Measurements from ENCODE around the gene MTG2. TPM values are rescaled to one million over a fixed set of nuclear protein-coding genes. Genes with fewer than 3 reads are reported as not detected.

MTG2 gene
- total RNA-seq, 1 donor from 2014 or later = 19.5 TPM

DNA sequence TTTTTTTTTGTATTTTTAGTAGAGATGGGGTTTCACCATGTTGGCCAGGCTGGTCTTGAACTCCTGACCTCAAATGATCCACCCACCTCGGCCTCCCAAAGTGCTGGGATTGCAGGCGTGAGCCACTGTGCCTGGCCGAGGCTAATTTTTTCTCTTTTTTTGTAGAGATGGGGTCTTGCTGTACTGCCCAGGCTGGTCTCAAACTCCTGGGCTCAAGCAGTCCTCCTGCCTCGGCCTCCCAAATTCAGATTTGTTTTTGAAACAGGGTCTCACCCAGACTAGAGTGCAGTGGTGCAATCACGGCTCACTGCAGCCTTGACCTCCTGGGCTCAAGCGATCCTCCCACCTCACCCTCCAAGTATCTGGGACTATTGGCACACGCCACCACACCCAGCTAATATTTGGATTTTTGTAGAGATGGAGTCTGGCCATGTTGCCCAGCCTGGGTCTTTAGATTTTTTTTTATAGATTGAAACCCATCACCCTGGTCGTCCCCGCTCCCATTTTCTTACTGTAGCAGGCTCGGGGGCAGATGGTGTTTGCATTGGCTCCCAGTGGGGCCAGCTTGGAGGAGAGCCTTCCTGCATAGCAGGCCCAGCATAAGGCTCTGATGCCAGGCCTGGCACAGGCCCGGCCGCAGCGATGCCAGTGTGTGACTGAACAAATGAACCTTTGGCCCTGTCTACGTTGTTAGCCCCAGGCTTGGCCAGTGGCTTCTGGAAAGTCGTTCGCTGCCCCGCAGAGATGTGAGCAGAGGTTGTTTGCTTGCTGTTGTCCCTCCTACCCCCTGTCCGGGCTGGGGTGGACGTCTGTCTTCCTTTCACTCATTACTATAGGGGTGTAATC is 4.3 kb upstream of the MTG2 start:
- DNase-seq (ENCODE audit: low read depth) = no peak
- Histone ChIP-seq H3K36me3 (ENCODE audit: control insufficient read depth, insufficient read depth, low read length) (no peaks in the 10 kb centered on the region), H3K27me3 (ENCODE audit: control insufficient read depth, insufficient read depth, low read length) (no peaks in the 10 kb centered on the region), H3K4me3 (ENCODE audit: low read depth, low read length) (no peak overlapping the region)
- TF ChIP-seq, protein P1, sequence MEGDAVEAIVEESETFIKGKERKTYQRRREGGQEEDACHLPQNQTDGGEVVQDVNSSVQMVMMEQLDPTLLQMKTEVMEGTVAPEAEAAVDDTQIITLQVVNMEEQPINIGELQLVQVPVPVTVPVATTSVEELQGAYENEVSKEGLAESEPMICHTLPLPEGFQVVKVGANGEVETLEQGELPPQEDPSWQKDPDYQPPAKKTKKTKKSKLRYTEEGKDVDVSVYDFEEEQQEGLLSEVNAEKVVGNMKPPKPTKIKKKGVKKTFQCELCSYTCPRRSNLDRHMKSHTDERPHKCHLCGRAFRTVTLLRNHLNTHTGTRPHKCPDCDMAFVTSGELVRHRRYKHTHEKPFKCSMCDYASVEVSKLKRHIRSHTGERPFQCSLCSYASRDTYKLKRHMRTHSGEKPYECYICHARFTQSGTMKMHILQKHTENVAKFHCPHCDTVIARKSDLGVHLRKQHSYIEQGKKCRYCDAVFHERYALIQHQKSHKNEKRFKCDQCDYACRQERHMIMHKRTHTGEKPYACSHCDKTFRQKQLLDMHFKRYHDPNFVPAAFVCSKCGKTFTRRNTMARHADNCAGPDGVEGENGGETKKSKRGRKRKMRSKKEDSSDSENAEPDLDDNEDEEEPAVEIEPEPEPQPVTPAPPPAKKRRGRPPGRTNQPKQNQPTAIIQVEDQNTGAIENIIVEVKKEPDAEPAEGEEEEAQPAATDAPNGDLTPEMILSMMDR (IDR thresholded peaks at IDR 0.05; ENCODE audit: insufficient read depth, low read length, poor library complexity, severe bottlenecking) = no peak

GRCh38 chr20:62179162-62179504 is 3.7 kb upstream of the MTG2 start:
- Histone ChIP-seq H3K36me3 (ENCODE audit: control insufficient read depth, insufficient read depth, low read length) (no peaks in the 10 kb centered on the region), H3K4me3 (ENCODE audit: low read depth, low read length) (no peak overlapping the region), H3K27me3 (ENCODE audit: control insufficient read depth, insufficient read depth, low read length) (no peaks in the 10 kb centered on the region)
- no peak for DNase-seq (ENCODE audit: low read depth)
- TF ChIP-seq, protein P1 (IDR thresholded peaks at IDR 0.05; ENCODE audit: insufficient read depth, low read length, poor library complexity, severe bottlenecking) = no peak

- TF ChIP-seq, protein P1 (IDR thresholded peaks at IDR 0.05; ENCODE audit: insufficient read depth, low read length, poor library complexity, severe bottlenecking) = no peak
- H3K36me3 ChIP-seq (ENCODE audit: control insufficient read depth, insufficient read depth, low read length) = no peaks in the 10 kb centered on the region
- H3K4me3 ChIP-seq (ENCODE audit: low read depth, low read length) = peak overlapping the region; percentile 73
- no peak for DNase-seq (ENCODE audit: low read depth)
- no peaks in the 10 kb centered on the region for H3K27me3 ChIP-seq (ENCODE audit: control insufficient read depth, insufficient read depth, low read length)
These were observed 1.0 kb upstream of the MTG2 start for GRCh38 chr20:62181808-62182207.

DNA sequence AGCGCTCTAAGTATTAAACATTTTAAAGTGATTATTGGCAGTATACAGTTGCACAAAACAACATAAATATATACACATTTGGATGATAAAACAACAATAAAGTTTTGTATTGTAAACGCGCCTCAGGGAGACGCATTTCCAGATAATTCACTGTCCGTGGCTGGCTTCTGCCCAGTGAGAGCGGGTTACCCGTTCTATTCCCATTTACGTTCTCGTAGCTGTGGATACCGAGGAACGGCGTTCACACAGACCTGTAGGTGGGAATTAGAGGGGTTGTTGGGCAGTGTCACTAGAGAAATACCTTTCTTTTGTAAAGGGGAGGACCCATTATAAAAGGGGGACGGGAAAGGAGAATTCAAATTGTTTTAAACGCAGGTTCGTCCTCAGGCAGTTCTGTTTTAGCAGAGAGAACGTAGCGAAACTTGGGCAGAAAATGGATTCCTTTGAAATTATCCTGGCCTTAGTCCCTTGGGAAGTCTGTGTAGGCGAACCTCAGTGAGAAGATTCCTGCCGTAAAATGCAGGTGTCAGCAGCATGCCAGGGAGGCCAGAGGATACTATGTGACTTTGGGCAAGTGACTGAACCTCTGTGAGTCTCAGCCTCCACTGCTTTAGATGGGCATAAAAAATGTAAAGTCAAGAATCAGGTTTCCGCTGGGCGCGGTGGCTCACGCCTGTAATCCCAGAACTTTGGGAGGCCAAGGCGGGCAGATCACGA is 756 bp downstream of the MTG2 start:
- Histone ChIP-seq H3K27me3 (ENCODE audit: control insufficient read depth, insufficient read depth, low read length) (no peaks in the 10 kb centered on the region), H3K36me3 (ENCODE audit: control insufficient read depth, insufficient read depth, low read length) (no peaks in the 10 kb centered on the region), H3K4me3 (ENCODE audit: low read depth, low read length) (peak overlapping the region; percentile 73)
- DNase-seq (ENCODE audit: low read depth) = no peak
- TF ChIP-seq, protein P1 (IDR thresholded peaks at IDR 0.05; ENCODE audit: insufficient read depth, low read length, poor library complexity, severe bottlenecking) = no peak

DNA sequence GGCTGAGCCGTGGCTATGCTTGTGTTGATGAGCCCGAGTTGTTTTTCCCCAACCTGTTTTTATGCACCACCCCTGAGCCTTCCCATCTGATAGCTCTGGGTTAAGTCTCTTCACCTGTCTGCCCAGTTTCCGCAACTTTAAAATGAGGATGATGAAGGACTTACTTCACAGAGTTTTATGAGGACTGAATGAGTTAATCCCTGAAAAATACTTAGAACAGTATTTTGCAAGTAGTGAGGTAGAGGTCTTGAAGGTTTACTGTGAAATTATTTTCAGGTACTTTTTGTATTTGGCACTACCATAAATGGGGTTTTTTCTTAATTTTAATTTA is 3.2 kb downstream of the MTG2 start:
- no peak for DNase-seq (ENCODE audit: low read depth)
- no peak overlapping the region for H3K4me3 ChIP-seq (ENCODE audit: low read depth, low read length)
- TF ChIP-seq, protein P1 (IDR thresholded peaks at IDR 0.05; ENCODE audit: insufficient read depth, low read length, poor library complexity, severe bottlenecking) = no peak

More for the DNA sequence above, 3.2 kb downstream of the MTG2 start:
- Histone ChIP-seq H3K36me3 (ENCODE audit: control insufficient read depth, insufficient read depth, low read length) (no peaks in the 10 kb centered on the region), H3K27me3 (ENCODE audit: control insufficient read depth, insufficient read depth, low read length) (no peaks in the 10 kb centered on the region)
